Right cardiac atrium (tissue), 5 donors: ENCODE results near the gene TMEM191C. TPM values are rescaled to one million over a fixed set of nuclear protein-coding genes. Genes with fewer than 3 reads are reported as not detected.
A peak's percentile ranks its signal among the peaks of the same experiment; 100 is the strongest.
"Not testable (repeated sequence)": the region's sequence is repeated elsewhere in the genome, so short reads cannot be mapped to it uniquely, and the experiment has no call there.

Experiments
- ATAC-seq, 2 donors: fragments of 200-7000 bp; cut with Tn5 transposase; one replicate each; pipeline versions ENCODE4 v1.8.0 to v1.9.1; 2020; ENCODE audit warnings: moderate library complexity in 2 of 2, mild to moderate bottlenecking in 1 of 2
- DNase-seq, 3 donors: peaks; one replicate each; pipeline ENCODE4 v3.0.0-alpha.2; 2020
- H3K27ac ChIP-seq: one replicate; pipeline ENCODE4 v1.5.1; 2013; ENCODE audit warnings: mild to moderate bottlenecking, low read length, control low read depth, moderate library complexity
- H3K27me3 ChIP-seq: one replicate; pipeline ENCODE4 v1.6.1; 2013; ENCODE audit not compliant: control insufficient read depth, insufficient read depth
- H3K4me1 ChIP-seq: one replicate; pipeline ENCODE4 v1.6.1; 2013; ENCODE audit warnings: low read length; ENCODE audit not compliant: control insufficient read depth, insufficient read depth
- H3K4me3 ChIP-seq: one replicate; pipeline ENCODE4 v1.5.1; 2013; ENCODE audit warnings: low read length, control low read depth
- H3K9me3 ChIP-seq: one replicate; pipeline ENCODE4 v1.6.1; 2013; ENCODE audit warnings: low read length; ENCODE audit not compliant: control insufficient read depth
- WGBS: extraction: QIAGEN DNeasy Blood & Tissue Kit; methylation state at CpG from one replicate; pipeline ENCODE4 v1.1.7; 2013; 5-methylcytosine and 5-hydroxymethylcytosine counted together
- intact Hi-C, 4 donors: fragments of 100-400 bp; cut with DNase I; formaldehyde crosslinking; loops; one replicate each; pipeline versions ENCODE4 v1.11.0 to v1.14.0; 2022 to 2023
- long read RNA-seq, 4 donors: library from polyadenylated mRNA; unstranded; transcript quantifications; one replicate each; pipeline ENCODE4 v2.0.0, GENCODE V29; 2020 to 2021
- polyA plus RNA-seq: library from polyadenylated mRNA; stranded (reverse); fragments of 200-250 nt; gene quantifications from one replicate; pipeline ENCODE4 v1.2.3, GENCODE V29; 2013
- total RNA-seq, 4 donors: library from RNA; stranded (reverse); fragmentation: NEBNext Ultra II Directional; extraction: Animal tissue kit (Norgen Biotek cat#: 25700); gene quantifications; one replicate each; pipeline ENCODE4 v1.2.1, GENCODE V29; 2021
- donor health status: healthy with polysubstance abuse.
- donor health status: DM: no; HTN: yes; CAD: no.
- donor health status: DM: no; HTN: no; CAD: no.
- donor health status: DM: no; HTN: yes; CAD: no; lungs with severe emphysema.
- donor health status: DM: yes; HTN: yes; CAD: no.

TMEM191C gene
- total RNA-seq (1 to 10 TPM in 2 of 4 donors, under 1 TPM in 1, not detected in 1; 0.68 to 1.4 (median 1.2) TPM), polyA plus RNA-seq (0.66 TPM)
- long read RNA-seq, donor 1, partial matches to known transcripts, result 2 of 2 reads
- long read RNA-seq, donor 1, other reads (novel, unspliced or antisense), result 0 of 2 reads
- long read RNA-seq, donor 2, partial matches to known transcripts, result 1 of 2 reads
- long read RNA-seq, donor 2, other reads (novel, unspliced or antisense), result 1 of 2 reads
- long read RNA-seq, donor 3, result 0 reads
- long read RNA-seq, donor 4, result 0 reads

- 0% methylated on average over 13 of the region's 74 CpGs for WGBS
These were observed at the start of gene TMEM191C for GRCh38 chr22:21467337-21468193. Gene TMEM191C (plus strand): TSS chr22:21467387. CDS start chr22:21467460, 73 bp downstream.

GRCh38 chr22:21417853-21418252, 49.3 kb upstream of the TMEM191C start:
- H3K4me1 ChIP-seq, intact Hi-C loops, H3K27me3 ChIP-seq, H3K9me3 ChIP-seq, H3K27ac ChIP-seq: not testable (repeated sequence)
- ATAC-seq (peak; percentile 19 to 24), DNase-seq (peak; percentile 37 to 81 (median 74))
- WGBS, result under 1% methylated on average over 18 of the region's 33 CpGs
- peak overlapping the region; percentile 57 for H3K4me3 ChIP-seq

More at GRCh38 chr22:21467337-21468193, at the start of gene TMEM191C:
- intact Hi-C loops, H3K4me1 ChIP-seq, H3K27ac ChIP-seq, H3K9me3 ChIP-seq, H3K27me3 ChIP-seq, DNase-seq: not testable (repeated sequence)
- peak; percentile 6 to 67 for ATAC-seq
- peak within 1 kb of the TSS; percentile 48 for H3K4me3 ChIP-seq

GRCh38 chr22:21418974-21419638, 48.1 kb upstream of the TMEM191C start:
- peak in 1 of 3 donors; percentile 21 for DNase-seq
- H3K27me3 ChIP-seq, H3K4me3 ChIP-seq, H3K4me1 ChIP-seq, H3K9me3 ChIP-seq, ATAC-seq, H3K27ac ChIP-seq, intact Hi-C loops: not testable (repeated sequence)
- 76% methylated on average over 5 of the region's 15 CpGs for WGBS

GRCh38 chr22:21420180-21420763, 46.9 kb upstream of the TMEM191C start:
- intact Hi-C loops, H3K4me1 ChIP-seq, DNase-seq, H3K27me3 ChIP-seq, H3K27ac ChIP-seq, H3K9me3 ChIP-seq, H3K4me3 ChIP-seq, ATAC-seq: not testable (repeated sequence)
- WGBS, result 39% methylated on average over 5 of the region's 19 CpGs

- ATAC-seq, result peak; percentile 61 to 71
- WGBS, result 17% methylated on average over 3 of the region's 12 CpGs
- H3K27ac ChIP-seq, H3K4me3 ChIP-seq, DNase-seq, H3K4me1 ChIP-seq, H3K9me3 ChIP-seq, H3K27me3 ChIP-seq, intact Hi-C loops: not testable (repeated sequence)
These were observed 43.0 kb upstream of the TMEM191C start for GRCh38 chr22:21424084-21424709.

- H3K27ac ChIP-seq, H3K9me3 ChIP-seq, H3K27me3 ChIP-seq, DNase-seq, H3K4me1 ChIP-seq, H3K4me3 ChIP-seq, ATAC-seq, intact Hi-C loops: not testable (repeated sequence)
- no CpG with 5 or more reads among the region's 15 CpGs for WGBS
These were observed 32.6 kb upstream of the TMEM191C start for GRCh38 chr22:21434378-21435233.

- intact Hi-C loops, H3K9me3 ChIP-seq, H3K4me3 ChIP-seq, H3K4me1 ChIP-seq, H3K27me3 ChIP-seq, H3K27ac ChIP-seq: not testable (repeated sequence)
- DNase-seq (peak in 2 of 3 donors; percentile 39 to 44), ATAC-seq (peak; percentile 89 to 90)
- 16% methylated on average over 3 of the region's 12 CpGs for WGBS
These were observed 31.0 kb upstream of the TMEM191C start for GRCh38 chr22:21435998-21436810.

GRCh38 chr22:21438013-21438412, 29.2 kb upstream of the TMEM191C start:
- H3K27me3 ChIP-seq, ATAC-seq, H3K27ac ChIP-seq, DNase-seq, intact Hi-C loops, H3K4me1 ChIP-seq, H3K4me3 ChIP-seq, H3K9me3 ChIP-seq: not testable (repeated sequence)
- WGBS, result 86% methylated on average over 4 of the region's 6 CpGs

GRCh38 chr22:21440018-21440636, 27.1 kb upstream of the TMEM191C start:
- intact Hi-C loops, DNase-seq: not testable (repeated sequence)

More at GRCh38 chr22:21440018-21440636, 27.1 kb upstream of the TMEM191C start:
- ATAC-seq, H3K4me3 ChIP-seq, H3K27ac ChIP-seq, H3K4me1 ChIP-seq, H3K27me3 ChIP-seq, H3K9me3 ChIP-seq: not testable (repeated sequence)
- no CpG with 5 or more reads among the region's 10 CpGs for WGBS
